ENCODE data around the gene ASIC5.
"Not testable (repeated sequence)": the region's sequence is repeated elsewhere in the genome, so short reads cannot be mapped to it uniquely, and the experiment has no call there.

- TF ChIP-seq, protein P1, sequence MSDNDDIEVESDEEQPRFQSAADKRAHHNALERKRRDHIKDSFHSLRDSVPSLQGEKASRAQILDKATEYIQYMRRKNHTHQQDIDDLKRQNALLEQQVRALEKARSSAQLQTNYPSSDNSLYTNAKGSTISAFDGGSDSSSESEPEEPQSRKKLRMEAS (IDR thresholded peaks at IDR 0.05; ENCODE audit: low read depth, low read length) = not testable (repeated sequence)
- TF ChIP-seq POLR2A (IDR thresholded peaks at IDR 0.05; ENCODE audit: extremely low read depth, insufficient read length) = not testable (repeated sequence)
Observed at GRCh38 chr4:155797581-155797980, 68.5 kb downstream of the ASIC5 start.
